Endothelial cell of umbilical vein (primary cell): ENCODE measurements around the gene INSYN2B. TPM values are rescaled to one million over a fixed set of nuclear protein-coding genes. Genes with fewer than 3 reads are reported as not detected.

ENCODE experiments used
- BruUV-seq: library from RNA; stranded (reverse); fragments of 400-500 nt; replicated peaks from 2 replicates; lab custom pipeline; 2021; lab: Mats Ljungman, UMichigan
- CTCF ChIA-PET: fragments of 300-600, 350-600 bp; sonication (Branson Sonifier 250); formaldehyde crosslinking; loops from one replicate; lab custom pipeline; 2021; ENCODE audit warnings: antibody characterized with exemption, inconsistent platforms; lab: Charles Lee
- POLR2A ChIA-PET: fragments of 300-600, 350-600 bp; sonication (Branson Sonifier 250); formaldehyde crosslinking; loops from one replicate; lab custom pipeline; 2021; ENCODE audit warnings: antibody characterized with exemption, inconsistent platforms; lab: Charles Lee
- DNase-seq: peaks from one replicate; pipeline ENCODE4 v3.0.0-alpha.2; 2011; ENCODE audit warnings: low read depth, low spot score
- FAIRE-seq: peaks from 2 replicates; lab custom pipeline; 2011; peaks lifted over from hg19 to GRCh38; lab: Jason Lieb, UNC
- H2AFZ ChIP-seq: 2 replicates; pipeline ENCODE4 v1.6.0; 2012; ENCODE audit warnings: low read depth, low read length, control low read depth, inconsistent platforms
- H3K27ac ChIP-seq: 2 replicates; pipeline ENCODE4 v1.5.1; 2011; ENCODE audit warnings: low read depth, mild to moderate bottlenecking, control low read depth, low read length, moderate library complexity; ENCODE audit not compliant: insufficient read depth
- H3K27me3 ChIP-seq, 2 experiments: 2 replicates each; pipeline versions ENCODE4 v1.6.0 to v1.6.1; 2011; ENCODE audit warnings: low read length in 2 of 2, mixed read lengths in 1 of 2; ENCODE audit not compliant: control insufficient read depth in 2 of 2, insufficient read depth in 2 of 2
- H3K36me3 ChIP-seq, 2 experiments: 2 replicates in 1 of 2; 3 replicates in 1 of 2; pipeline ENCODE4 v1.5.1; 2011; ENCODE audit warnings: low read length in 2 of 2, mild to moderate bottlenecking in 1 of 2, moderate library complexity in 1 of 2; ENCODE audit not compliant: control insufficient read depth in 2 of 2, insufficient read depth in 2 of 2; ENCODE audit errors: extremely low read depth in 1 of 2
- H3K4me1 ChIP-seq: 3 replicates; pipeline ENCODE4 v1.5.1; 2011; ENCODE audit warnings: mild to moderate bottlenecking, low read length; ENCODE audit not compliant: control insufficient read depth, insufficient read depth; ENCODE audit errors: extremely low read depth
- H3K4me2 ChIP-seq: 2 replicates; pipeline ENCODE4 v1.6.1; 2011; ENCODE audit warnings: low read length, control low read depth, mixed read lengths; ENCODE audit not compliant: insufficient read depth
- H3K4me3 ChIP-seq, 3 experiments: fragments of 200-600 bp in 1 of 3; sonication (generic), shearing (Covaris generic) in 1 of 3; replicated peaks in 1 of 3; 2 replicates each; pipeline ENCODE4 v1.5.1; 2011 to 2016; ENCODE audit warnings: control low read depth in 3 of 3, low read length in 3 of 3, mild to moderate bottlenecking in 2 of 3, inconsistent platforms in 1 of 3, low read depth in 1 of 3, moderate library complexity in 1 of 3; ENCODE audit not compliant: insufficient read depth in 1 of 3
- H3K79me2 ChIP-seq: 2 replicates; pipeline ENCODE4 v1.6.0; 2012; ENCODE audit warnings: low read length, inconsistent platforms; ENCODE audit not compliant: control insufficient read depth, insufficient read depth
- H3K9ac ChIP-seq: replicated peaks from 2 replicates; pipeline ENCODE3; 2011; ENCODE audit warnings: low read length, control low read depth; ENCODE audit not compliant: insufficient read depth; ENCODE audit errors: extremely low read depth
- H3K9me1 ChIP-seq: replicated peaks from 3 replicates; pipeline ENCODE4 v1.6.0; 2011; ENCODE audit warnings: mild to moderate bottlenecking, low read length; ENCODE audit not compliant: control insufficient read depth, insufficient read depth; ENCODE audit errors: extremely low read depth
- H3K9me3 ChIP-seq: replicated peaks from 2 replicates; pipeline ENCODE4 v1.5.1; 2012; ENCODE audit warnings: low read length, inconsistent platforms; ENCODE audit not compliant: control insufficient read depth, insufficient read depth
- H4K20me1 ChIP-seq: replicated peaks from 2 replicates; pipeline ENCODE3; 2011; ENCODE audit warnings: mild to moderate bottlenecking, low read length; ENCODE audit not compliant: control insufficient read depth, insufficient read depth; ENCODE audit errors: extremely low read depth
- EZH2 ChIP-seq: IDR thresholded peaks from 2 replicates; pipeline ENCODE4 v1.6.1; 2012; ENCODE audit warnings: borderline replicate concordance, low read depth, mild to moderate bottlenecking, moderate library complexity, low read length, inconsistent platforms; ENCODE audit not compliant: severe bottlenecking
- FOS ChIP-seq: IDR thresholded peaks from 2 replicates; pipeline ENCODE4 v1.6.1; 2011; ENCODE audit warnings: mild to moderate bottlenecking, low read length, moderate library complexity, borderline replicate concordance; ENCODE audit not compliant: insufficient read depth
- GATA2 ChIP-seq: IDR thresholded peaks from 2 replicates; pipeline ENCODE4 v1.7.0; 2011; ENCODE audit warnings: low read depth, mild to moderate bottlenecking, moderate library complexity, mixed read lengths, low read length; ENCODE audit not compliant: insufficient read length, insufficient read depth
- JUN ChIP-seq: IDR thresholded peaks from 2 replicates; pipeline ENCODE4 v1.6.1; 2011; ENCODE audit warnings: borderline replicate concordance, low read depth; ENCODE audit not compliant: insufficient read length, insufficient read depth
- MYC ChIP-seq: IDR thresholded peaks from one replicate; pipeline ENCODE4 v1.6.1; 2011; ENCODE audit warnings: mild to moderate bottlenecking, low read depth, low read length
- POLR2A ChIP-seq: IDR thresholded peaks from 2 replicates; pipeline ENCODE4 v1.6.1; 2012; ENCODE audit warnings: low read depth, mild to moderate bottlenecking, control low read depth, low read length
- POLR2AphosphoS5 ChIP-seq: IDR thresholded peaks from 2 replicates; pipeline ENCODE4 v1.6.1; 2012; ENCODE audit warnings: low read depth, mild to moderate bottlenecking, control low read depth, low read length, moderate library complexity; ENCODE audit not compliant: insufficient read depth
- dilution Hi-C: fragments of 300-500 bp; cut with MboI; formaldehyde crosslinking; loops from one replicate; pipeline ENCODE4 v1.15.0; 2019; ENCODE audit warnings: low sequenced_read_pairs; ENCODE audit not compliant: extremely low pct_ligation_motif_present
- intact Hi-C: fragments of 100-400 bp; cut with micrococcal nuclease; formaldehyde crosslinking; loops from one replicate; pipeline ENCODE4 v1.10.0; 2022
- polyA plus RNA-seq, 4 experiments: library from polyadenylated mRNA; depleted of rRNA in 3 of 4; stranded (reverse) in 3 of 4; unstranded in 1 of 4; fragments of >200 nt; gene quantifications; 2 replicates each; pipeline versions ENCODE4 v1.2.1 to v1.2.3, GENCODE V29; 2011 to 2012; ENCODE audit warnings: missing spikeins in 1 of 4
- total RNA-seq: library from RNA; stranded (reverse); gene quantifications from 2 replicates; pipeline ENCODE4 v1.2.3, GENCODE V29; 2021
- TF ChIP-seq, protein P1 (sequence below), 2 donors: IDR thresholded peaks; 1 replicate in 1 of 2; 2 replicates in 1 of 2; pipeline ENCODE4 v1.5.1; 2011; ENCODE audit warnings: low read length in 2 of 2, mild to moderate bottlenecking in 2 of 2, moderate library complexity in 2 of 2, control low read depth in 1 of 2, inconsistent platforms in 1 of 2, low read depth in 1 of 2; ENCODE audit not compliant: insufficient read depth in 1 of 2; ENCODE audit errors: extremely low read depth in 1 of 2
- TF ChIP-seq, protein P2 (sequence below): IDR thresholded peaks from 2 replicates; pipeline ENCODE4 v1.6.1; 2011; ENCODE audit not compliant: insufficient read depth, insufficient read length

The INSYN2B gene
- total and polyA plus RNA-seq, 2 donors (not counting 3 experiments of a cell fraction or from before 2014, with no cell fraction given): 8.2 to 17.1 TPM

DNA sequence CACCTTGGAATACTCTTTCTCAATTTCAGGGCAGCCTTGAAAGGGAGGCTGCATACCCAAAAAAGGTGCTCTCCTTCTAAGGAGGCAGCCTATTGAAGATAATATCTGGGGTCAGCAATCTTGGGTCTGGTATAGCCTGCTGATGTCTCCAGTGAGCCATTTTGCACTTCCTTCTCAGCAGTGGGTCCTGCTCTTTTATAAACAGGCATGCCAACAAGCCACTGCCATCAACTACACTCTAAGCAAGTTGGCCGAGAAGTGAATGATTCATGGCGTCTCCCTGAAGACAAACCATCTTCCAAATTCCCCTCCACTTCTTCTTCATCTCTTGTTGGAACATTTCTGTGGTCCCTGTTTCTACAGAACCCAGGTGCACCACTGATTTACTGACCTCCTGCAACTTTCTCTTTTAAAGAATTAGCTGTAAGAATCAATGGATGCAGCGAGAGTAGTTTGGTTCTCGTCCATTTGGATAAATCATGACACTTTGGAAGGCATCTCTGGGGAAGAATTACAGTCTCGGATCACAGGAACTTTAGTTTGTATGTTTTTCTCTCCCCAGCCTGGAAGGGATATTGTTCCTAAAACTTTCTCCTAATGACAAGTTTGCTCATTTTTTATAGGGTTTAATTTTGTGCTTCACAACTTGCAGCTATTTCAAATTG, 108.3 kb downstream of the INSYN2B start:
- intact Hi-C loops: no loop called here
- no TSS peak for BruUV-seq
- DNase-seq (no peak), FAIRE-seq (no peak)
- Histone ChIP-seq H3K4me2 (no peak overlapping the region), H3K9ac (no peak overlapping the region), H3K27me3 (no peaks in the 10 kb centered on the region), H3K9me3 (no peaks in the 10 kb centered on the region), H3K4me1 (no peaks in the 10 kb centered on the region), H2AFZ (no peak overlapping the region), H3K9me1 (no peaks in the 10 kb centered on the region), H3K79me2 (no peaks in the 10 kb centered on the region), H3K4me3 (no peak overlapping the region), H3K27ac (no peak overlapping the region), H4K20me1 (no peaks in the 10 kb centered on the region), H3K36me3 (no peaks in the 10 kb centered on the region)
- ChIA-PET CTCF (interaction anchor here (2.7 kb wide), 1 partner anchor 109 kb away, joined by 11 read pairs; the partner anchor contains the start of gene INSYN2B), POLR2A (no interaction called here)
- dilution Hi-C loops: no loop called here
- TF ChIP-seq JUN (no peak), GATA2 (no peak), MYC (no peak), POLR2AphosphoS5 (no peak), FOS (no peak), EZH2 (no peak), POLR2A (no peak)
- TF ChIP-seq, protein P1, sequence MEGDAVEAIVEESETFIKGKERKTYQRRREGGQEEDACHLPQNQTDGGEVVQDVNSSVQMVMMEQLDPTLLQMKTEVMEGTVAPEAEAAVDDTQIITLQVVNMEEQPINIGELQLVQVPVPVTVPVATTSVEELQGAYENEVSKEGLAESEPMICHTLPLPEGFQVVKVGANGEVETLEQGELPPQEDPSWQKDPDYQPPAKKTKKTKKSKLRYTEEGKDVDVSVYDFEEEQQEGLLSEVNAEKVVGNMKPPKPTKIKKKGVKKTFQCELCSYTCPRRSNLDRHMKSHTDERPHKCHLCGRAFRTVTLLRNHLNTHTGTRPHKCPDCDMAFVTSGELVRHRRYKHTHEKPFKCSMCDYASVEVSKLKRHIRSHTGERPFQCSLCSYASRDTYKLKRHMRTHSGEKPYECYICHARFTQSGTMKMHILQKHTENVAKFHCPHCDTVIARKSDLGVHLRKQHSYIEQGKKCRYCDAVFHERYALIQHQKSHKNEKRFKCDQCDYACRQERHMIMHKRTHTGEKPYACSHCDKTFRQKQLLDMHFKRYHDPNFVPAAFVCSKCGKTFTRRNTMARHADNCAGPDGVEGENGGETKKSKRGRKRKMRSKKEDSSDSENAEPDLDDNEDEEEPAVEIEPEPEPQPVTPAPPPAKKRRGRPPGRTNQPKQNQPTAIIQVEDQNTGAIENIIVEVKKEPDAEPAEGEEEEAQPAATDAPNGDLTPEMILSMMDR (IDR thresholded peaks at IDR 0.05; ENCODE audit: extremely low read depth in 1 of 2, insufficient read depth in 1 of 2, low read depth in 1 of 2, low read length in 2 of 2): no peak
- TF ChIP-seq, protein P2, sequence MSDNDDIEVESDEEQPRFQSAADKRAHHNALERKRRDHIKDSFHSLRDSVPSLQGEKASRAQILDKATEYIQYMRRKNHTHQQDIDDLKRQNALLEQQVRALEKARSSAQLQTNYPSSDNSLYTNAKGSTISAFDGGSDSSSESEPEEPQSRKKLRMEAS: no peak
